Neutrophil (primary cell): Measurements from ENCODE around the gene HMCN1.
"Not testable (repeated sequence)": the region's sequence is repeated elsewhere in the genome, so short reads cannot be mapped to it uniquely, and the experiment has no call there.

ENCODE experiments used
- H3K27ac ChIP-seq: fragments of 200-600 bp; sonication (generic); 2 replicates; pipeline ENCODE4 v1.5.1; 2016; ENCODE audit warnings: mild to moderate bottlenecking, moderate library complexity
- H3K27me3 ChIP-seq: fragments of 200-600 bp; sonication (generic); 2 replicates; pipeline ENCODE4 v1.6.0; 2016; ENCODE audit warnings: mild to moderate bottlenecking
- H3K36me3 ChIP-seq: fragments of 200-600 bp; sonication (generic); 2 replicates; pipeline ENCODE4 v1.5.1; 2017
- H3K4me1 ChIP-seq, 2 experiments: fragments of 200-600 bp in 1 of 2; sonication (generic) in 1 of 2; 1 replicate in 1 of 2; 2 replicates in 1 of 2; pipeline versions ENCODE4 v1.5.1 to v1.6.1; 2013 to 2016; ENCODE audit warnings: low read depth in 1 of 2, low read length in 1 of 2, mild to moderate bottlenecking in 1 of 2, moderate library complexity in 1 of 2; ENCODE audit not compliant: control insufficient read depth in 1 of 2, insufficient read depth in 1 of 2
- H3K4me3 ChIP-seq, 2 experiments: fragments of 200-600 bp in 1 of 2; sonication (generic) in 1 of 2; 1 replicate in 1 of 2; 2 replicates in 1 of 2; pipeline ENCODE4 v1.5.1; 2013 to 2016; ENCODE audit warnings: low read depth in 1 of 2, low read length in 1 of 2, mild to moderate bottlenecking in 1 of 2, moderate library complexity in 1 of 2
- H3K9me3 ChIP-seq: fragments of 200-600 bp; sonication (generic); 2 replicates; pipeline ENCODE4 v1.5.1; 2016
- TF ChIP-seq, protein P1 (sequence below): fragments of 200-600 bp; sonication (generic); IDR thresholded peaks from 2 replicates; pipeline ENCODE4 v1.5.1; 2016; ENCODE audit warnings: antibody characterized with exemption

Gene HMCN1

DNA sequence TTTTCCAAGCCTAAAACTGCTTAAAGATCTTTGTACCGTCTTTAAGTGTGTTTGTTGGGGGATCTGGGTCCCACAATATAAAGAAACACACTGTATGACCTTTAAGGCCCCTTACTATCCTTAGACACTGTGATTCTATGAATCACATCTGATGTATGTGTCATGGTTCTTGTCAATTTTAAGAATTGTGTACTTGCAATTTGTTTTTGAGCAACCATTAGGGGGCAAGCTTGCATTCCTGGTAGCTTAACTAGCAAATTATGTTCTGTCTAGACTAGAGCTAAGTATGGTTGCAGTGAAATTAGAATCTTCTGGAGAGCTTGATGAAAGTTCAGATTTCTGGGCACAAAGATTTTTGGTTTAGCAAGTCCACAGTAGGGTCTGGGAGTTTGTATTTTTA lies 421.4 kb downstream of the HMCN1 start:
- H3K27ac ChIP-seq, result no peak overlapping the region
- H3K27me3 ChIP-seq, result no peaks in the 10 kb centered on the region
- TF ChIP-seq, protein P1, sequence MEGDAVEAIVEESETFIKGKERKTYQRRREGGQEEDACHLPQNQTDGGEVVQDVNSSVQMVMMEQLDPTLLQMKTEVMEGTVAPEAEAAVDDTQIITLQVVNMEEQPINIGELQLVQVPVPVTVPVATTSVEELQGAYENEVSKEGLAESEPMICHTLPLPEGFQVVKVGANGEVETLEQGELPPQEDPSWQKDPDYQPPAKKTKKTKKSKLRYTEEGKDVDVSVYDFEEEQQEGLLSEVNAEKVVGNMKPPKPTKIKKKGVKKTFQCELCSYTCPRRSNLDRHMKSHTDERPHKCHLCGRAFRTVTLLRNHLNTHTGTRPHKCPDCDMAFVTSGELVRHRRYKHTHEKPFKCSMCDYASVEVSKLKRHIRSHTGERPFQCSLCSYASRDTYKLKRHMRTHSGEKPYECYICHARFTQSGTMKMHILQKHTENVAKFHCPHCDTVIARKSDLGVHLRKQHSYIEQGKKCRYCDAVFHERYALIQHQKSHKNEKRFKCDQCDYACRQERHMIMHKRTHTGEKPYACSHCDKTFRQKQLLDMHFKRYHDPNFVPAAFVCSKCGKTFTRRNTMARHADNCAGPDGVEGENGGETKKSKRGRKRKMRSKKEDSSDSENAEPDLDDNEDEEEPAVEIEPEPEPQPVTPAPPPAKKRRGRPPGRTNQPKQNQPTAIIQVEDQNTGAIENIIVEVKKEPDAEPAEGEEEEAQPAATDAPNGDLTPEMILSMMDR, result no peak
- no peaks in the 10 kb centered on the region for H3K9me3 ChIP-seq
- no peak overlapping the region for H3K4me3 ChIP-seq
- no peaks in the 10 kb centered on the region for H3K4me1 ChIP-seq
- no peaks in the 10 kb centered on the region for H3K36me3 ChIP-seq

DNA sequence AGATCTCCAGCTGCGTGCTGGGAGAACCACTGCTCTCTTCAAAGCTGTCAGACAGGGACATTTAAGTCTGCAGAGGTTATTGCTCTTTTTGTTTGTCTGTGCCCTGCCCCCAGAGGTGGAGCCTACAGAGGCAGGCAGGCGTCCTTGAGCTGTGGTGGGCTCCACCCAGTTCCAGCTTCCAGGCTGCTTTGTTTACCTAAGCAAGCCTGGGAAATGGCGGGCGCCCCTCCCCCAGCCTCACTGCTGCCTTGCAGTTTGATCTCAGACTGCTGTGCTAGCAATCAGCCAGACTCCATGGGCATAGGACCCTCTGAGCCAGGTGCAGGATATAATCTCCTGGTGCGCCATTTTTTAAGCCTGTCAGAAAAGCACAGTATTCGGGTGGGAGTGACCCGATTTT lies 428.7 kb downstream of the HMCN1 start:
- not testable (repeated sequence) for H3K27ac ChIP-seq, H3K36me3 ChIP-seq, H3K9me3 ChIP-seq, H3K4me1 ChIP-seq, H3K27me3 ChIP-seq, H3K4me3 ChIP-seq

DNA sequence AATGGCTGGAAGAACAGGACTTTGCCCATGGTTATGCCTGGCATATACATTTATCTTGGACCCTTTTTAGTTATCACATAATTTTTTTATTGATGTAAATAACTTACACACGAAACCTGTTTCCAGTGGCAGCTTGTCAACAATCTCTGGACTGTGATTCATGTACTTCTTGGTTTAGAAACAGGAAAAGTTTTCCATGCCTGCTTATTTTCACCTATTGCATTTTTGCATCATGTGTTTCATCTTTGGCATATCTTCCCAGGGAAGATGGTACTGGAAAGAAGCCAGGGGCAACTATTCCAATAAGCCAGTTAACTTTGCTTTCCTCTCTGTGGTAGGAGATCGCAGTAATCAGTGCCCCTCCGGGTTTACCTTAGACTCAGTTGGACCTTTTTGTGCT lies 430.6 kb downstream of the HMCN1 start:
- no peaks in the 10 kb centered on the region for H3K4me1 ChIP-seq
- TF ChIP-seq, protein P1, result no peak
- no peak overlapping the region for H3K27ac ChIP-seq
- H3K27me3 ChIP-seq, result no peaks in the 10 kb centered on the region
- no peak overlapping the region for H3K4me3 ChIP-seq
- no peaks in the 10 kb centered on the region for H3K36me3 ChIP-seq
- no peaks in the 10 kb centered on the region for H3K9me3 ChIP-seq

DNA sequence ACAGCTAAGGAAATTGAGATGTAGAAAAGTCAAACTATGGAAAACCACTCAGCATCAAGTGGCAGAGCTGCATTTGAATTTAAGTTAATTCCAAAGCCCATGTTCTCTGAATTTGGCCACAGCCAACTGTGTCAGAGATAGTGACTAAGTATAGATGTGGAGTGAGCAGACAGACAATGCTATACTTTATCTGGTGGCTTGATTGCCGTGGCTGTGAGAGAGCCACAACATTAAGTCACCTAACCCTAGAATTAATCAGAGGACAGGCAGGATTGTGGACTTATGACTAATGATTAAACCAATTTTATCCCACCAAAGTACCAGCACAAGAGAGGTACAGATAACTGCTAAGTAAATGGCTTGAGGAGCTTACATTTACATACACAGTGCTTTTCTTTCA lies 431.1 kb downstream of the HMCN1 start:
- H3K4me3 ChIP-seq, result no peak overlapping the region
- no peaks in the 10 kb centered on the region for H3K9me3 ChIP-seq
- no peak overlapping the region for H3K27ac ChIP-seq
- no peaks in the 10 kb centered on the region for H3K4me1 ChIP-seq
- H3K27me3 ChIP-seq, result no peaks in the 10 kb centered on the region
- no peaks in the 10 kb centered on the region for H3K36me3 ChIP-seq
- TF ChIP-seq, protein P1, result no peak

DNA sequence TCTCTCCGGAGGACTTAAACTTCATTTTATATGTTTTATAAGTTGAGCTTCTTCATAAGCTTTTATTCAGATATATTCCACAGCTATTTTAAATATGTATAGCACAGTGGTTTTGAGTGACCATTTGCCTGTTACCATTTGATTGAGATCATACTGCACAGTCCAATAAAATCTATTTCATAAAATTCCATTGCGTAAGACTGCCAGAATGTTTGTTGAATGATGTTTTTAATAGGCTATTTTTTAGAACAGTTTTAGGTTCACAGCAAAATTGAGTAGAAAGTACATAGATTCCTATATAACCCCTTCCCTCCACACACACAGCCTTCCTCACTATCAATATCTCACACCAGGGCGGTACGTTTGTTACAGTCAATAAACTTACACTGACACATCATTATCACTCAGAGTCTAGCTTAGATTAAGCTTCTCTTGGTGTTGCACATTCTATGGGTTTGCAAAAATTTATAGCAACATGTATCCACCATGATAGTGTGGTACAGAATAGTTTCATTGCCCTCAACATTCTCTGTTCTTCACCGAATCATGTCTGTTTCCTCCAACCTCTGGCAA lies 433.0 kb downstream of the HMCN1 start:
- H3K4me1 ChIP-seq, result no peaks in the 10 kb centered on the region
- no peaks in the 10 kb centered on the region for H3K27me3 ChIP-seq
- no peak overlapping the region for H3K27ac ChIP-seq
- TF ChIP-seq, protein P1, result no peak
- H3K36me3 ChIP-seq, result no peaks in the 10 kb centered on the region
- H3K4me3 ChIP-seq, result no peak overlapping the region
- H3K9me3 ChIP-seq, result no peaks in the 10 kb centered on the region

DNA sequence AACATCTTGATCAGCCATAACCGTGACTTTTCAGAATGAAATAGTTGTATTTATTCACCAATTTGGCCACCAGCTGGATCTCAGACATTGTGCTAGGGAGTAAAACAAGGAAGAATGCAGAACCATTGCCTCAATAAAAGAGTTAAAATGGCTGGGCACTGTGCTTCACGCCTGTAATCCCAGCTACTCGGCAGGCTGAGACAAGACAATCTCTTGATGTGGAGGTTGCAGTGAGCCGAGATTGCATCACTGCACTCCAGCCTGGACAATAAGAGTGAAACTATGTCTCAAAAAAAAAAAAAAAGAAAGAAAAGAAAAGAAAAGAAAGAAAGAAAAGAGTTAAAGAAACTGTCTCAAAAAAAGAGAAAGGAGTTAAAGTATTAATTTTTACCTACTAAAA lies 441.4 kb downstream of the HMCN1 start:
- H3K36me3 ChIP-seq, result no peaks in the 10 kb centered on the region
- TF ChIP-seq, protein P1, result no peak
- no peak overlapping the region for H3K4me3 ChIP-seq
- H3K27ac ChIP-seq, result no peak overlapping the region
- H3K27me3 ChIP-seq, result no peaks in the 10 kb centered on the region
- no peaks in the 10 kb centered on the region for H3K4me1 ChIP-seq
- H3K9me3 ChIP-seq, result no peaks in the 10 kb centered on the region
